Epidermal melanocyte (primary cell): ENCODE results near the gene POLR3C.
A peak's percentile ranks its signal among the peaks of the same experiment; 100 is the strongest.
"Not testable (repeated sequence)": the region's sequence is repeated elsewhere in the genome, so short reads cannot be mapped to it uniquely, and the experiment has no call there.

ENCODE experiments used
- DNase-seq: peaks from one replicate; pipeline ENCODE4 v3.0.0; 2011; ENCODE audit warnings: low spot score; ENCODE audit not compliant: insufficient read length

The POLR3C gene

DNA sequence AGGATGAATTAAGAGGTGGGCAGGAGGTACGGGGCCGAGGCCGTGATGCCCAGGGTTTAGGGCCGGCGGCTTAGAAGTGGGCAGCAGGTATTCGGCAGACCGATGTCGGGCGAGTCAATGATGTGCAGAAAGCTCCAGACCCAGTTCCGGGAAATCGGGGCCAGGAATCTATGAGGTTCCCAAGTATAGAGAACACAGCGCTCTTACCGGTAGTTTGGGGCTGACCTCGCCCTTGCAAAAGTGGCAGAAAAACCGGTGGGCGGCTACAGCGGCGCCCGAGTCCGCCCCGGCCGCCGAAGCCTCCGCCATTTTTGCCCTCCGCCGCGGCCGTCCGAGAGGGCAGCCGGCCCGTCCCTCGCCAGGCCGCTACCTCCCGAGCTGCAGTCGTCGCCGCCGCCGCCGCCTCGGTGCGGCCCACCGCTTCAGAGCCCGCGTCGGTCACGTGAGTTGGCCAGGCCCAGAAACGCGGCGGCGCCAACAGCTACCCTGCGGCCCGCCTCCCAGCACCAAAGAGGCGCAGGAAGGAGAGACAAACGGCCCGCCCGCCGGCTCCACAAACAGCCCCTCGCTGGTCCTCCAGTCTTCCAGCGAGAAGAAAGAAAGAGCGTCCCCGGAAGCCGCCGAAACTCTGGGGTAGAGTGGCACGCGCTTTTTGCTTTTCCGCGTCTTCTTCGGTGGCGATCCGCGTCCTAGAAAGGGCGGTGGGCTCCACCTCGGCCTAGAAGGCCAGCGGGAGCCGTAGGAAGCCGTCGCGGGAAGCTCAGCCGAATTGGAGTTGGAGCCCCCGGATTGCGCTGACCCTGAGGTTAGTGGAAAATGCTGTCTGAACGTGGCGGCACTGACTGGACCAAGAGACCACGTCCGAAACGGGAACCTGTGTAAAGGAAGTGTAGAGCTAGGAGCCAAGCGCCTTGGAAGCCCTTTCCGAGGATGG, at the start of gene POLR3C, which contains the start of gene RNF115:
TSS of gene POLR3C (plus strand) at position 636 of the 934 bp plus-strand sequence. CDS start 1,577 bp downstream, outside the sequence.
TSS of gene RNF115 (minus strand) at position 531 of the 934 bp plus-strand sequence. CDS start at position 309, 222 bp downstream.
- DNase-seq = peak; percentile 89

- no peak for DNase-seq
These were observed 46.4 kb upstream of the POLR3C start for GRCh38 chr1:145777357-145778145.

DNA sequence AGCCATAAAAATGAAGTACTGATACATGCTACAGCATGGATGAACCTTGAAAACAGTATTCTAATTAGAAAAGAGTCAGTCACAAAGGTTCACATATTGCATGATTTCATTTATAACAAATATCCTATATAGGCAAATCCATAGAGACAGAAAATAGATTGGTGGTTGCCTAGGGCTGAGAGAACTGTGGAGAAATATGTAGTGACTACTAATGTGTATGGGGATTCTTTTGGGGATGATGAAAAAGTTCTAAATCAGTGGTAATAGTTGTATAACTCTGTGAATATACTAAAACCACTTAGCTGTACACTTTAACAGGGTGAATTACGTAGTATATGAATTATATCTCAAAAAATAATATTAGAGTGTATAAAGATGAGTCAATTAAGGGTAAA, 45.9 kb upstream of the POLR3C start:
- DNase-seq = no peak

DNA sequence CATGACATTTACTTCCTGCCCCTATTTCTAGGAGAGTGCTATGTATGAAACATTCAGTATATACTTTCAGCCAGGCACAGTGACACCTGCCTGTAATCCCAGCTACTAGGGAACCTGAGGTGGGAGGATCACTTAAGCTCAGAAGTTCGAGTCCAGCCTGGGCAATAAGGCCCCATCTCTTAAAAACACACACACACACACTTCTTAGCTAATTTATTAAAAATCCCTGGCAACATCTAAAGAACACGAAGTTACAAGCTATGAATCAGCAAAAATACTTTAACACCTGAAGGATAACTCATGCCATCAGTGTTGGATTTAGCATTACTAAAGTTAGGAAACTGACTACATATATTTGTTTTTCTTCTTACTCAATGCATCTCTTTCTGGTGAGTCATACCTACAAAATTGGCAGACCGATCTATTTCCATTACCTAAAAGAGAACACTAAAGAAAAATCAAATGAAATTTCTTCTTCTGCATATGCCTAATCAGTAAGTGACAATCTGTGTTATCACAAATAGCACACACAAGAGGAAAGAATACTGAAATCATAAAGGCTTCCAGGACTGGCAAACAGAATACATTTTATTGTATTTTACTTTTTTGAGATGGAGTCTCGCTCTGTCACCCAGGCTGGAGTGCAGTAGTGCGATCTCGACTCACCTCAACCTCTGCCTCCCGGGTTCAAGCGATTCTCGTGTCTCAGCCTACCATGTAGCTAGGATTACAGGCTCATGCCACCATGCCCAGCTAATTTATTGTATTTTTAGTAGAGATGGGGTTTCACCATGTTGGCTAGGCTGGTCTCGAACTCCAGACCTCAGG, 41.5 kb upstream of the POLR3C start:
- no peak for DNase-seq

DNA sequence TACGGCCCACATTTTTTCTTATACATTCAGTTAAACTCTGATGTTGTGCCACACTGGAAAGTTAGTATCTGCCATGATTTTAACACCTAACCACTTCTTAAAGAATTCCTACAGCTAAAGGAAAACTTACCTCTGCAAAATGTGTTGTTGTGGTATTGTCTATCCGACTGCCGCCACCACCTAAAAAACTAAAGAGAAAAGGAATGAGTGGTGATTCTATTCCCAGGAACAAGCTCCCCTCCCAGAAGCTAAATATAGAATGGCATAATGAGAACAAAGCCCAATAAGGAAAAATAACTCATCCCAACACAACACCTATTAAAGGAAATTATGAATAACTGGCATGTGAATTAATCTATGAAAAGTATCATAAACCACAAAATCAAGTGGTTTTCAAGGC, 39.6 kb upstream of the POLR3C start:
- DNase-seq = no peak

GRCh38 chr1:145785547-145785946, 38.5 kb upstream of the POLR3C start:
- DNase-seq = no peak

GRCh38 chr1:145786271-145786670, 37.7 kb upstream of the POLR3C start:
- DNase-seq = no peak

DNA sequence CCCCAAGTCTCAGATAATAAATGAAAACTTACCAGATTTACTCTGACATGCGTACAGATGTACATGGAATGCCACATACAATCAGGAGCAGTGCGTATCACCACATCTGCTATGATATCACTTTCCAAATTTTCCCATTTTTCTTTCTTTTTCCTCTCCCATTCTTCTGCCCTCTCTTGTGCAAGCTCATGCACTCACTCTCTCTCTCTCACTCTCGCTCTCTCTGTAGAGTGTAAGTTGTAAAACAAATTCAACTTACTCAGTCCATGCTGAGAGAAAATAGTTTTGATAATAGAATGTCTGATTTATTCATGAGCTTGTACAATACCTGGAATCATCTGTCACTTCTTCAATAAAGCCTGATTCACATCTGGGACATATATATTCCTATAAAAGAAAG, 35.4 kb upstream of the POLR3C start:
- DNase-seq = no peak

DNA sequence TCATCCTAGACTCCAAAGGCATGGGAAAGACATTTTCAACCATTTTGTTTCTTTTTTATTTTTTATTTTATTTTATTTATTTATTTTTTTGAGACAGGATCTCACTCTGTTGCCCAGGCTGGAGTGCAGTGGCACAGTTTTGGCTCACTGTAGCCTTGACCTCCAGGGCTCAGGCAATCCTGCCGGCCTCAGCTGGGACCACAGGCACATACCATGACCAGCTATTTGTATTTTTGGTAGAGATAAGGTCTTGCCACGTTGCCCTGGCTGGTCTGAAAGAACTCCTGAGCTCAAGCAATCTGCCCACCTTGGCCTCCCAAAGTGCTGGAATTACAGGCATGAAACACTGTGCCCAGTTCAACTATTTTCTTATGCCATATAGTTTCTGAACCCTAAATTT, 32.1 kb upstream of the POLR3C start:
- not testable (repeated sequence) for DNase-seq

- DNase-seq = no peak
These were observed 31.5 kb upstream of the POLR3C start for GRCh38 chr1:145792484-145792883.

- DNase-seq = no peak
These were observed 28.6 kb upstream of the POLR3C start for GRCh38 chr1:145795257-145795881.

- DNase-seq = no peak
These were observed 27.2 kb upstream of the POLR3C start for GRCh38 chr1:145796753-145797152.

- no peak for DNase-seq
These were observed 24.2 kb upstream of the POLR3C start for GRCh38 chr1:145799806-145800205.

- DNase-seq = no peak
These were observed 19.6 kb upstream of the POLR3C start for GRCh38 chr1:145804235-145805045.

- DNase-seq = no peak
These were observed 18.9 kb upstream of the POLR3C start for GRCh38 chr1:145805057-145805456.

GRCh38 chr1:145806408-145806807, 17.6 kb upstream of the POLR3C start:
- no peak for DNase-seq

- no peak for DNase-seq
These were observed 17.2 kb upstream of the POLR3C start for GRCh38 chr1:145806844-145807243.

GRCh38 chr1:145812977-145813810, 10.8 kb upstream of the POLR3C start:
- DNase-seq = not testable (repeated sequence)

- not testable (repeated sequence) for DNase-seq
These were observed 5.9 kb upstream of the POLR3C start for GRCh38 chr1:145818095-145818494.
